KMS-11 (cell line): Measurements from ENCODE around the gene GBA2.

Experiments used
- H2AFZ ChIP-seq: fragments of 200-600 bp; sonication (generic); 2 replicates; pipeline ENCODE4 v1.6.1; 2016; ENCODE audit warnings: antibody characterized with exemption, mixed run types, low read depth
- H3K27ac ChIP-seq: fragments of 200-600 bp; sonication (generic); 2 replicates; pipeline ENCODE4 v1.6.1; 2016; ENCODE audit warnings: mild to moderate bottlenecking, mixed run types
- H3K27me3 ChIP-seq: fragments of 200-600 bp; sonication (generic); 2 replicates; pipeline ENCODE4 v1.6.1; 2017; ENCODE audit warnings: mild to moderate bottlenecking, low read depth, mixed run types, moderate library complexity; ENCODE audit not compliant: insufficient read depth
- H3K36me3 ChIP-seq: fragments of 200-600 bp; sonication (generic); 2 replicates; pipeline ENCODE4 v1.6.1; 2017; ENCODE audit warnings: mild to moderate bottlenecking, mixed run types; ENCODE audit not compliant: insufficient read depth
- H3K4me1 ChIP-seq: fragments of 200-600 bp; sonication (generic); 2 replicates; pipeline ENCODE4 v1.6.1; 2016; ENCODE audit warnings: mild to moderate bottlenecking, low read depth, mixed run types; ENCODE audit not compliant: poor library complexity, severe bottlenecking
- H3K4me2 ChIP-seq: fragments of 200-600 bp; sonication (generic); 2 replicates; pipeline ENCODE4 v1.7.0; 2016; ENCODE audit warnings: mild to moderate bottlenecking, mixed run types
- H3K4me3 ChIP-seq: fragments of 200-600 bp; sonication (generic); IDR thresholded peaks from 2 replicates; pipeline ENCODE4 v1.6.1; 2017; ENCODE audit warnings: low read depth, low read length, mixed read lengths; ENCODE audit not compliant: insufficient read depth
- H3K79me2 ChIP-seq: fragments of 200-600 bp; sonication (generic); 2 replicates; pipeline ENCODE4 v1.6.1; 2016; ENCODE audit warnings: low read depth, mixed run types; ENCODE audit not compliant: insufficient read depth
- H3K9ac ChIP-seq: fragments of 200-600 bp; sonication (generic); 2 replicates; pipeline ENCODE4 v1.6.1; 2016; ENCODE audit warnings: mild to moderate bottlenecking, mixed run types
- H4K20me1 ChIP-seq: fragments of 200-600 bp; sonication (generic); 2 replicates; pipeline ENCODE4 v1.6.1; 2016; ENCODE audit warnings: mild to moderate bottlenecking, mixed run types; ENCODE audit not compliant: insufficient read depth
- TF ChIP-seq, protein P1 (sequence below): fragments of 200-600 bp; sonication (generic); conservative IDR thresholded peaks from 2 replicates; pipeline ENCODE4 v1.6.1; 2017; ENCODE audit warnings: low read depth, mild to moderate bottlenecking, antibody characterized with exemption, low read length, moderate library complexity, mixed read lengths

Gene GBA2

DNA sequence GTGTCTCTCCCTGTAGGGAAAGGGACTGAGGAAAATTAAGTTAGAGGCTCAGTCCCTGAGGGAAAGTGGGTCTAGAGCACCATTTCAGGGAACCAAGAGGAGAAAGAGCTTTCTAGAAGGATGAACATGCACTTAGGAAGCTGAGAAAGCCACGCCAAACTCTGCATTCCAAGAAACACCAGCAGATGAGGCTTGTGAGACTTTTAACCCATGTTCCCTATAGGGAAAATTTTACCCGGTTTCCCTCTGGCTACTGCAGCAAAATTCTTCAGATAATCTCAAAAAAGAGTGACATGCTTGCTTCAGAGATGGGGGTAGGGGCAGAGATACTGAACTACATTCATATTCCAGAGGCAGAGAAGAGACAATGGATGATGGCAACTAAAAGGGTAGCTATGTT, 25.6 kb downstream of the GBA2 start:
- no peaks in the 10 kb centered on the region; the same call in none of the 2 replicates for H4K20me1 ChIP-seq
- TF ChIP-seq, protein P1, sequence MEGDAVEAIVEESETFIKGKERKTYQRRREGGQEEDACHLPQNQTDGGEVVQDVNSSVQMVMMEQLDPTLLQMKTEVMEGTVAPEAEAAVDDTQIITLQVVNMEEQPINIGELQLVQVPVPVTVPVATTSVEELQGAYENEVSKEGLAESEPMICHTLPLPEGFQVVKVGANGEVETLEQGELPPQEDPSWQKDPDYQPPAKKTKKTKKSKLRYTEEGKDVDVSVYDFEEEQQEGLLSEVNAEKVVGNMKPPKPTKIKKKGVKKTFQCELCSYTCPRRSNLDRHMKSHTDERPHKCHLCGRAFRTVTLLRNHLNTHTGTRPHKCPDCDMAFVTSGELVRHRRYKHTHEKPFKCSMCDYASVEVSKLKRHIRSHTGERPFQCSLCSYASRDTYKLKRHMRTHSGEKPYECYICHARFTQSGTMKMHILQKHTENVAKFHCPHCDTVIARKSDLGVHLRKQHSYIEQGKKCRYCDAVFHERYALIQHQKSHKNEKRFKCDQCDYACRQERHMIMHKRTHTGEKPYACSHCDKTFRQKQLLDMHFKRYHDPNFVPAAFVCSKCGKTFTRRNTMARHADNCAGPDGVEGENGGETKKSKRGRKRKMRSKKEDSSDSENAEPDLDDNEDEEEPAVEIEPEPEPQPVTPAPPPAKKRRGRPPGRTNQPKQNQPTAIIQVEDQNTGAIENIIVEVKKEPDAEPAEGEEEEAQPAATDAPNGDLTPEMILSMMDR, result no peak
- no peak overlapping the region for H3K9ac ChIP-seq
- no peak overlapping the region for H3K27ac ChIP-seq
- H3K27me3 ChIP-seq, result no peaks in the 10 kb centered on the region
- no peaks in the 10 kb centered on the region for H3K36me3 ChIP-seq
- H3K4me1 ChIP-seq, result no peaks in the 10 kb centered on the region
- H2AFZ ChIP-seq, result no peak overlapping the region
- H3K79me2 ChIP-seq, result peaks cover 16% of the 10 kb centered on the region; the same call in 1 of the 2 replicates
- H3K4me3 ChIP-seq, result no peak overlapping the region
- no peak overlapping the region for H3K4me2 ChIP-seq

DNA sequence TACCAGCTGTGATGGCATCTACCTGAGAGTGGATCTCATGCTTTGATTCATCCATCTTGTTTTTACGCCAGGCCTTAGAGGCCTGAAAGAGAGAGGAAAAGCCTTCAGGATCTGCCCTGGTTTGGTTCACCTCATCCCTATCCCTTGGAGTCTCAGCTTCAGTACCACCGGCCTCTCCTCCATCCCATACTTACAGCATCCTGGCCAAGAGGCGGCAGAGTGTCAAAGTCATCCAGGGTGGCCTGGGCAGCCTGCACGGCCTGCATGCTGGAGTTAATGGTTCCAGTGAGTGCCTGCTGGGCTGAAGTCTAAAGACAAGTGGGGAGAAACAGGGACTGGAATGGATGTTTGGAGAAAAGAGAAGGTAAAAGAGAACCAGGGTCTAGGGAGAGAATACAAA, 29.5 kb downstream of the GBA2 start:
- Histone ChIP-seq H4K20me1 (no peaks in the 10 kb centered on the region), H3K79me2 (no peaks in the 10 kb centered on the region), H2AFZ (no peak overlapping the region), H3K27ac (no peak overlapping the region), H3K9ac (no peak overlapping the region), H3K4me3 (no peak overlapping the region), H3K27me3 (no peaks in the 10 kb centered on the region), H3K4me2 (no peak overlapping the region), H3K4me1 (no peaks in the 10 kb centered on the region), H3K36me3 (peaks cover 3% of the 10 kb centered on the region; the same call in 1 of the 2 replicates)
- TF ChIP-seq, protein P1, result no peak

DNA sequence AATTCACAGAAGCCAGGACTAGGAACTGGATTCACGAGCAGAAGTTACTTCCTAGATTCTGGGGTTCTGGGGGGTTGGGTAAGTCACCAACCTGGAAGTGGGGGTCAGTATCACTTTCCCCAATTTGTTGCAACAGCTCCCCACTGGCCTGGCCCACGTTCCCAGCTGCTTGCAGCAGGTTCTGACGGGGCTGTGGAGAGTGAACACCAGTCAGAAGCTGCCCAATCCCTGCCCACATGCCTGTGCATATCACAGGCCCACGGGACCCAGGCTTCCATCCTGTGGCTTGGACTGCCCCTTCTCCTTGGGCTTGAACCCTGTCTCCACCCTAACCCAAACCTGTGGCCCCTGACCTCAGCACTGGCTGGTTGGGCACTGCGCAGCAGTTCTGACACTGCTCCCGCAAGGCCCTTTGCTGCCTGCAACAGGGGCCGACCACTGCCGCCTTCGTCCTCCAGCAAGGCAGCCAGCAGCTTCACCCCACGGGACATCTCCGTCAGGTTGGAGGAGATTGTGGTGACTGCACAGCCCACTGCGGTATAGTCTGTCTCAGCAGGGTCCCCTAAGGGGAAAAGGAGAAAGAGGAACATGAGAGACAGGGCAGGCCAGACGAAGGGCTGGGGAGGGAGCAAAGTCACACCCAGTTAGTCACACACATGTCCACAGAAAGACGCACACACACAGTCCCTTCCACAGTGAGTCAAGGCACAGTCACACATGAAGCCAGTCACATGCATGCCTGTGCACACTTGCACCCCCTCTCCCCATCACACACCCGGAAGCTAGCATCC, 30.1 kb downstream of the GBA2 start:
- Histone ChIP-seq H3K79me2 (no peaks in the 10 kb centered on the region), H3K27me3 (no peaks in the 10 kb centered on the region), H3K27ac (no peak overlapping the region), H3K36me3 (peaks cover 3% of the 10 kb centered on the region; the same call in 1 of the 2 replicates), H2AFZ (no peak overlapping the region), H3K4me3 (no peak overlapping the region), H3K9ac (no peak overlapping the region), H4K20me1 (no peaks in the 10 kb centered on the region), H3K4me2 (no peak overlapping the region), H3K4me1 (no peaks in the 10 kb centered on the region)
- TF ChIP-seq, protein P1, result no peak

DNA sequence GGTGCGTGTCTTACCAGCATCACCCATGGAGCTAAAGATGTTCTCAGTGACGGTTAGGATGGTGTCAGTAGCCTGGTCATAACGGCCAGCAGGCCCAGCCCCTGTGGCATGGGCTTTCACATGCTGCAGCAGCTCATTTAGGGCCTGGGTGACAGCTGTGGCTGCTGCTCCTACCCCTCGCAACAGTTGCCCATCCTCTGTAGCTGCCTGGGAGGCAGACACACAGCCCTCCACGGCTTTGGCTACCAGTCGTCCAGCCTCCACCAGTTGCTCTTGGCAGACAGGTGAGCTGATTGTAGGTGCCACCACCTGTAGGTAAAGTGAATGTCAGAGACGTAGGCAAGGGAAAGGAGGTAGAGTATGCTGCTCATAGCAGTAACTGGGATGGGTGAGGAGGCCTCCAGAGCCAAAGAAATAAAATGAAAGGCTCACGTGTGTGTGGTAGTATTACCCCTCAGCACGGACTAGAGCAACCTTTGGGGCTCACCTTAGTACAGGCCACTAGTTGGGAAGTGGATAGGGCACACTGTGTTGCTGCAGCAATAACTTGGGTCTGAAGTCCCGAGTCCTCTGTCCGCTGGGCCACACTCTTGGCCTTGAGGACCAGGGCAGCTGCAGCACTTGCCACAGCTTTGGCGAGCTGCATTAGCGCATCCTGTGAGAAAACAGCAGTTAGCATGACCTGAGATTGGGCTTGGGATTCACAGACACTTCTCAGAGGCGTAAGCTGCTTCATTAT, 31.7 kb downstream of the GBA2 start:
- H3K4me3 ChIP-seq, result no peak overlapping the region
- peaks cover 3% of the 10 kb centered on the region; the same call in 1 of the 2 replicates for H3K36me3 ChIP-seq
- no peak overlapping the region for H3K4me2 ChIP-seq
- no peak overlapping the region for H3K9ac ChIP-seq
- TF ChIP-seq, protein P1, result no peak
- no peaks in the 10 kb centered on the region for H3K79me2 ChIP-seq
- H3K4me1 ChIP-seq, result peaks cover 4% of the 10 kb centered on the region
- no peak overlapping the region for H3K27ac ChIP-seq
- H4K20me1 ChIP-seq, result no peaks in the 10 kb centered on the region
- no peaks in the 10 kb centered on the region for H3K27me3 ChIP-seq
- no peak overlapping the region for H2AFZ ChIP-seq
